GM18868 (cell line): ENCODE measurements around the gene VSIG10L2.
"Not testable (repeated sequence)": the region's sequence is repeated elsewhere in the genome, so short reads cannot be mapped to it uniquely, and the experiment has no call there.

ENCODE experiments used
- ATAC-seq: cut with Tn5 transposase; IDR thresholded peaks from one replicate; pipeline ENCODE4 v1.9.1; 2021; ENCODE audit warnings: mild to moderate bottlenecking, moderate library complexity; ENCODE audit not compliant: unreplicated experiment

VSIG10L2 gene

DNA sequence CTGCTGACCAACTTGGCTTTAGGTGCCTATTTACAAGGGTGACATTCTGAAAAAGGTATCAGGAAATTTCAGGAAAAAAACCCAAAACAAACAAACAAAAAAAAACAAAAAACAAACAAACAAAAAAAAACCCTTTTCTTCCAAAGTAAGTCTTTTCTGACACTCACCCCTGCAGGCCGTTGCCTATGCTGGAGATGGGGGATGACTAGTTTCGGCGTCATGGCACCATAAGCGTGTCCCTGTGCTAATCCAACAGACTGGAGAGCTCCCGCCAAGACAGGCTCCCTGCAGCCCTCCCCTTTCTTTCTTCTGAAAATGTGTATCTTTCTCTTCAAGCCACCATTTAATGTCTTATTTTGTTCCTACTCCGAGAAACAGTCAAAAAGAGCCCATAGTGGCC is 13.7 kb downstream of the VSIG10L2 start:
- ATAC-seq, result no peak

- ATAC-seq, result no peak
Measured at GRCh38 chr11:125959931-125960330, 14.1 kb downstream of the VSIG10L2 start.

DNA sequence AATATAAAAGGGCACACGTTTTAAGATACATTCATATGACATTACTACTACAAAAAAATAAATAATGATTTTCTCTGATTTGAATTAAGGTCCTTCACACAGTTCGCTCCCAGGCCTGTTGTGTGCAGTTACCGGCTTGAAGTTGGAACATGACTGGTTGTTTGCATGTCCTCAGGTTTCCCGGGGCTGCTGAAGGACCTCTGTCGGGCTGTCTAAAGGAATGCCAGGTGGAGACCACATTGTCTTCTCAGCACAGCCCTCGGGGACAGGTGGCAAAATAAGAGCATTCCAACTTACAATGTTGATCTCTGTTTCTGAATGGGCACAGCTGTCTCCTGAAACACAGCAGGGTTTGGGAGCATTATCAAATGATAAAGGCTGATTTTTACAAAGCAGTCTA is 14.9 kb downstream of the VSIG10L2 start:
- no peak for ATAC-seq

GRCh38 chr11:125967515-125967914 is 21.7 kb downstream of the VSIG10L2 start:
- no peak for ATAC-seq

DNA sequence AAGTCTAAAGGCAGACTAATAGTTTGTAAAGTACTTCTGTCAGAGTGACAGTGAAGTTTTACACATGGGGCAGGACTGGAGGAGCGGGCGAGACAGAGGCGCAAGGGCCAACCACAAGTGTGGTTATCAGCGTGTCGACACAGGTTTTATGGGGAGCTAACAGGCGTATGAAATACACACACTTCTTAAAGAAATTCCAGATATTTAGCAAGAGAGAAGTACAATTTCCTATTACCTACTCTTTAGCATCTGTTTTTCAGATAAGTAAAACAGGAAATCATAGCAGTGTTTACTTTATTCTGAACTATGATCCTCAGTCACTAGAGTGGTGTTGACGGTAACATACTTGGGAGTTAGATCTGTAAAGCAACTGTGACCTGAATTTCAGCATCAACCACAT is 22.5 kb downstream of the VSIG10L2 start:
- ATAC-seq, result no peak

DNA sequence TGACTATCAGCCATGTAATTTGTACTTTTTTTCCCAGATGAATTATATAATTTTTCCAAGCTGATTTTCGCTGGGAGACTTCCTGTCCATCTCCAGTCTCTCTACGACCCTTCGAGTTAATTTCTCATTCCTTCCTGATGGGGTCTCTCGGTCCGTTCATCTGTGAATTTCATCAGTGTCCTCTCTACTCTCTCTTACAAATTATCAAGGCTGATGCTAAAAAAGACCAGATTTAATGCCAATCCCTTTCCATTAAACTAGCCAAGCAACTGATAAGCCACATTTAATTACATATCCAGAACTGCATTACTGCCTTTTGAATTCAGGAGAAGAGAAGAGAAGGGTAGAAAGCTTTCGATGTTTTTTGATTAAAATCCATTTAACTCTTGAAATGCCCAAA is 25.8 kb downstream of the VSIG10L2 start:
- ATAC-seq, result no peak

GRCh38 chr11:125974284-125974683 is 28.4 kb downstream of the VSIG10L2 start:
- no peak for ATAC-seq

DNA sequence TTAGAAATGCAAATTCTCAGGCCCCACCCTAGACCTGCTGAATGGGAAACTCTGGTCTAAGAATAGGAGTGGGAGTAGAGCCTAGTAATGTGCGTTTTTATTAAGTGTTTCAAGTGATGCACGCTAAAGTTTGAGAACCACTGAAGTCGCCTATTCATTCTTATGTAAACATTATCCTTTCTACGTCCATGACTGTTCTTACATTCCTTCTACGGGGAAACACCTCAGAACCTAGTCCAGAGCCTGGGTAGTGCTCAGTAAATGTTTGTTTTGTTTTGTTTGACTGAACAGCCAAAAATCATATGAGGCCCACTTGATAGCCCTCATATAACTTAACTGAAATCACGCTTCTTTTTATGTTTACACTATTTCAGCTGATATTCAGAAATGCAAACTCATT is 29.8 kb downstream of the VSIG10L2 start:
- ATAC-seq, result no peak

GRCh38 chr11:125976156-125976555 is 30.3 kb downstream of the VSIG10L2 start:
- ATAC-seq, result no peak

- ATAC-seq, result no peak
Measured at GRCh38 chr11:125977333-125977732, 31.5 kb downstream of the VSIG10L2 start.

GRCh38 chr11:125978181-125978716 is 32.4 kb downstream of the VSIG10L2 start:
- ATAC-seq, result no peak

GRCh38 chr11:125978778-125979407 is 33.0 kb downstream of the VSIG10L2 start:
- no peak for ATAC-seq

- ATAC-seq, result no peak
Measured at GRCh38 chr11:125979511-125979910, 33.7 kb downstream of the VSIG10L2 start.

GRCh38 chr11:125980436-125980835 is 34.6 kb downstream of the VSIG10L2 start:
- ATAC-seq, result no peak

DNA sequence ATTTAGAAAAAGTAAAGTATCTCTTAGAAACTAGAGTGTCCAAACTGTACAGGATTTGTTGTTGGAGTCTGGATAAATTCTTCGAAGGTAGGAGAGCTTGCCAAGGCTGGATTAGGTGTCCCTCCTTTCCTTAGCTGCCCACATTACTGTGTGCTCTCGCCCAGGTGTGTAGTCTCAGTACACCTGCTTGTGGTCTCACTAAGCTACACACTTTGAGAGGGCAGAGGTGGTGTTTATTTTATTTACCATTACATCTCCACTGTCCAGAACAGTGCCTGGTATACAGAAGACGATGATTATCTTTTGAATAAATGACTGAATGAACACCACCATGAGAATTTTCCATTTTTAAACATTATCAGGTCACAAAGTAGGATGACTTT is 36.5 kb downstream of the VSIG10L2 start:
- no peak for ATAC-seq

DNA sequence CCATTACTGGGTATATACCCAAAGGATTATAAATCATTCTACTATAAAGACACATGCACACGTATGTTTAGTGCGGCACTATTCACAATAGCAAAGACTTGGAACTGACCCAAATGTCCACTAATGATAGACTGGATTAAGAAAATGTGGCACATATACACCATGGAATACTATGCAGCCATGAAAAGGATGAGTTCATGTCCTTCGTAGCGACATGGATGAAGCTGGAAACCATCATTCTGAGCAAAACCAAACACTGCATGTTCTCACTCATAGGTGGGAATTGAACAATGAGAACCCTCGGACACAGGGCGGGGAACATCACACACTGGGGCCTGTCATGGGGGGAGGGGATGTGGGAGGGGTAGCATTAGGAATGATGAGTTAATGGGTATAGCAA is 40.1 kb downstream of the VSIG10L2 start:
- ATAC-seq, result not testable (repeated sequence)

- ATAC-seq, result no peak
Measured at GRCh38 chr11:125987066-125987641, 41.3 kb downstream of the VSIG10L2 start.

DNA sequence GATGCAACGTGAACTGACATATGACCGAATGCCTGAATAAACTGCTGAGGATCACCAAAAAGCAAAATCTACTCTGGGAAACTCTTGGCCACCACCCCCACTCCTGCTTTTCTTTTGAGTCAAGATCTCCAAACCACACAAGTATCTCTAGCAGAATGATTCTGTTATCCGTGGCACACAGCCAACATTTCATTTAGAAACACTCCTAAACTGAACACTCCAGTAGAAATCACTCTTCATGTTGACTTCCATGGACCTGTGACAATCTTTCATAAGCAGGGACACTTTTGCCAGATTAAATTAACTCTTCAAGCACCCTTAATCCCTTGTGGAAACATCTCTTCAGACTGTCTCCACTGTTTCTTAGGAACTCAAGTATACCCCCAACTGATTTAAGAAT is 44.4 kb downstream of the VSIG10L2 start:
- no peak for ATAC-seq

- no peak for ATAC-seq
Measured at GRCh38 chr11:125992893-125993292, 47.0 kb downstream of the VSIG10L2 start.

DNA sequence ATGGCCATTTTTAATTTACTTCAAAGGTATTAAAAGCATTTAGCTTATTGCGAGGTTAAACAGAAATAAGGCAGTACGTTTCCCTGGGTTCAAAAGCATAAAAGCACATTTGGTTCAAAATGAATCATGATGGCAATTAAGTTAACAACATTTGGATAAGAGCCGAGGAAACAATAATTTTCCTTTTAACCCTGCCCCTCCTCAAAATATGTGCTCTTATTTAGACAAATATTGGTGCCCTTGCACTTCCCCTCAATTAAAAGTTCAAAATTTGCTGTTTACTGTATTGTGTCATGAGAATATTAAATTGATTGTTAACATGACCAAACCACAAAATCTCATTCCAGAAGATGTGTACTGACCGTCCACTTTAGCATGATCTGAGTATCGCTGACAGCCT is 48.7 kb downstream of the VSIG10L2 start:
- ATAC-seq, result no peak

- peak; percentile 88 for ATAC-seq
Measured at GRCh38 chr11:125995313-125995712, 49.5 kb downstream of the VSIG10L2 start.

DNA sequence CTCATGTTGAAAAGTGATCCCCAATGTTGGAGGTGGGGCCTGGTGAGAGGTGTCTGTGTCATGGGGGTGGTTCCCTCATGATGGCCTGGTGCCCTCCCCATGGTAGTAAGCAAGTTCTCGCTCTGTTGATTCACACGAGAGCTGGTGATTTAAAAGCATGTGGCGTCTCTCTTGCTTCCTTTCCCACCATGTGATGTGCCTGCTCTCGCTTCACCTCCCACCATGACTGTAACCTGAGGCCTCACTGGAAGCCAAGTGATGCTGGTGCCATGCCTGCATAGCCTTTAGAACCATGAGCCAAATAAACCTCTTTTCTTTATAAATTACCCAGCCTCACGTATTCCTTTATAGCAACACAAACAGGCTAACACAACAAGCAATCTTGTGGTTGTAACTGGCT is 52.4 kb downstream of the VSIG10L2 start:
- no peak for ATAC-seq
